IPS-18c (cell line): ENCODE results near the gene MARCHF9.
"Not testable (repeated sequence)": the region's sequence is repeated elsewhere in the genome, so short reads cannot be mapped to it uniquely, and the experiment has no call there.

ENCODE experiments used
- H3K4me3 ChIP-seq: 2 replicates; pipeline ENCODE4 v1.7.0; 2013; ENCODE audit warnings: low read depth, mild to moderate bottlenecking, low read length, moderate library complexity; ENCODE audit not compliant: insufficient read depth
- H3K9me3 ChIP-seq: one replicate; pipeline ENCODE4 v1.6.1; 2013; ENCODE audit warnings: mild to moderate bottlenecking, low read length, moderate library complexity; ENCODE audit not compliant: control insufficient read depth, insufficient read depth

MARCHF9 gene, protein sequence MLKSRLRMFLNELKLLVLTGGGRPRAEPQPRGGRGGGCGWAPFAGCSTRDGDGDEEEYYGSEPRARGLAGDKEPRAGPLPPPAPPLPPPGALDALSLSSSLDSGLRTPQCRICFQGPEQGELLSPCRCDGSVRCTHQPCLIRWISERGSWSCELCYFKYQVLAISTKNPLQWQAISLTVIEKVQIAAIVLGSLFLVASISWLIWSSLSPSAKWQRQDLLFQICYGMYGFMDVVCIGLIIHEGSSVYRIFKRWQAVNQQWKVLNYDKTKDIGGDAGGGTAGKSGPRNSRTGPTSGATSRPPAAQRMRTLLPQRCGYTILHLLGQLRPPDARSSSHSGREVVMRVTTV

DNA sequence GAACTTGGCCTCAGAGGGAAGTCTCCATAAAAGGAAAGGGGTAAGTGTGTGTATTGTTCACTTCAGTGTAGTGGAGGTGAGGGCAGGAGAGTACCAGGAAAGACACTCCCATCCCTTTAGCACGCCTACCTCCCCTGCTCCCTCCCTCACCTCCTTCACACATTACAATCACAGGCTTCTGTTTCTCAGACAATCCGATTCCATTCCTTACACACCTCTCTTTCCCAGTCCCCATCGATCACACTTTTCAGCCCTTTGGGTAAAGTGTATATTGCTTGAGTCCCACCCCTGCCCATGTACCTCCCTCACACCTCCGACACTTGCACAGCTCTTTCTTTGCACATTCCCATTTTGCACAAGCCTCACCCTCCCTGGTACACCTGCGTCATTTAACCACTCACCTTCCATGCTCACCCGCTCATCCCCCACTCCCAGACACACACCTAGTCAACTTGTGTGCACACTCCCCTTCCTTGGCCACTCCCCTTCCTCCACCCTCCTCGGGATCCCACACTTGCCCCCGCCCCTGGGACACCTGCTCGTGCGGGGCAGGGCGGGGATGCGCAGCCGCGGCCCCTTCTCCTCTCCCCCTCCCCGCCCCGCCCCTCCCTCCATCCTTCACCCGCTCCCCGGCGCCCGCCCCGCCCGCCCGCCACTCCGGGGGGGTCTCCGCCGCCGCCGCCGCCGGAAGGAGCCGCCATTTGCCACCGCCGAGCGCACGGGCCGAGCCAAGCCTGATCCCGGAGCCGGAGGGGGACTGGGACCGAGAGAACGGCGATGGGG lies at the start of gene MARCHF9:
Gene MARCHF9, plus strand, starts transcription at position 693 of the 783 bp plus-strand sequence. CDS start 426 bp downstream, outside the sequence.
- Histone ChIP-seq H3K9me3 (no peaks in the 10 kb centered on the region), H3K4me3 (peak within 1 kb of the TSS; percentile 57)

DNA sequence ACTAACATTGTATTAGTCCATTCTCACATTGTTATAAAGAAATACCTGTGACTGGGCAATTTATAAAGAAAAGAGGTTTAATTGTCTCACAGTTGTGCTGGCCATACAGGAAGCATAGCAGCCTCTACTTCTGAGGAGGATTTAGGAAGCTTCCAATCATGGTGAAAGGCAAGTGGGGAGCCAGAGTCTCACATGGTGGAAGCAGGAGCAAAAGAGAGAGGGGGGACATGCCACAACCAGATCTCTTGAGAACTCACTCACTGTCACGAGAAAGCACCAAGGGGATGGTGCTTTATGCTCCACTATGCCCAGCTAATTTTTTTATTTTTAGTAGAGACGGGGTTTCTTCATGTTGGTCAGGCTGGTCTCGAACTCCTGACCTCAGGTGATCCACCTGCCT lies 47.7 kb upstream of the MARCHF9 start:
- no peaks in the 10 kb centered on the region for H3K9me3 ChIP-seq

DNA sequence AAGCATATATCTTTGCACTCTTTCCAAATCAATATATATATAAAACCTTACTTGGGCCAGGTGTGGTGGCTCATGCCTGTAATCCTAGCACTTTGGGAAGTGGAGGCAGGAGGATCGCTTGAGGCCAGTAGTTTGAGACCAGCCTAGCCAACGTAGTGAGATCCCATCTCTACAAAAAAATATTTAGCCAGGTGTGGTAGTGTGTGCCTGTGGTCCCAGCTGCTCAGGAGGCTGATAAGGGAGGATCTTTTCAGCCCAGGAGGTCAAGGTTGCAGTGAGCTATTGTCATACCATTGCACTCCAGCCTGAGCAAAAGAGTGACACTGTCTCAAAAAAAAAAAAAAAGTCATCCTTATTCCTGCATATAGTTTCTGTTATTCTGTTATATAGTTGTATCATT lies 46.6 kb upstream of the MARCHF9 start:
- H3K4me3 ChIP-seq: no peak overlapping the region
- no peaks in the 10 kb centered on the region for H3K9me3 ChIP-seq

More for the DNA sequence above, 47.7 kb upstream of the MARCHF9 start:
- no peak overlapping the region for H3K4me3 ChIP-seq

DNA sequence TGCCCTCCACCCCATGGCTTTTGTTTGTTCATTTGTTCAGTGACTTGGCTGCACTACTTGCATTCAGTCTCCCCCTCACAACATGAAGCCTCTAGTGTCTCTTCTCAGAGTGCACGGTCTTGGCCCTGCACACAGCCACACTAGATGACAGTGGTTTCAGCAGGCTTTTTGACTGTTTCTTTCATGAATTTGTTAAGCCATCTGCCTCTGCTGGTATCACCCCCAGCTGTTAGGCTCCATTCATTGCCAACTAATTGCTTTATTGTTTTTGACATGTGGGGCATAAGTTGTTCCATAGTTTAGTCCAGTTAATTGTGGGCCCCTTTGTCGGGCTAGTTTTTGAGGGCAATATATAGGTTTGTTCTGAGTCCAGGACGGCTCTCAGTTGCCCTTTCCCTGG lies 42.2 kb upstream of the MARCHF9 start:
- Histone ChIP-seq H3K9me3 (no peaks in the 10 kb centered on the region), H3K4me3 (no peak overlapping the region)

DNA sequence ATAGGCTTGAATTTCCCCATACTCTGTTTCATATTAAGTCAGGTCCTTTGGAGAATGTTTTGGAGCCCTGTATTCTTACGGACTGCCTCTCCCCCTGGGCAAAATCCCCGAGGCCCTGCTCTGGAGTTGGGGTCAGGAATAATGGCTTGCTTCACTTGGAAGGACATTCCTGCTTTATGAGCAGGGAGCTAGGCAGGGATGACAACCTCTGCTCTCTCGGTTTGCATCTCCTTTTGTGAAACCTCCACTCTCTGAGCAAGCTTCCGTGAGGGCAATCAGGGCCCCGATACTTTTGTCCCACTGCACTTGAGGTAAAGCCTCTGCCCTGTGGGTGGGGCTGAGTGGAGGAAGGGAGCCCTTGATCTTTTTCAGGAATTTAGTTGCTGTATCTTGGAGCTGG lies 41.7 kb upstream of the MARCHF9 start:
- Histone ChIP-seq H3K9me3 (no peaks in the 10 kb centered on the region), H3K4me3 (no peak overlapping the region; the same call in 1 of the 2 replicates)

DNA sequence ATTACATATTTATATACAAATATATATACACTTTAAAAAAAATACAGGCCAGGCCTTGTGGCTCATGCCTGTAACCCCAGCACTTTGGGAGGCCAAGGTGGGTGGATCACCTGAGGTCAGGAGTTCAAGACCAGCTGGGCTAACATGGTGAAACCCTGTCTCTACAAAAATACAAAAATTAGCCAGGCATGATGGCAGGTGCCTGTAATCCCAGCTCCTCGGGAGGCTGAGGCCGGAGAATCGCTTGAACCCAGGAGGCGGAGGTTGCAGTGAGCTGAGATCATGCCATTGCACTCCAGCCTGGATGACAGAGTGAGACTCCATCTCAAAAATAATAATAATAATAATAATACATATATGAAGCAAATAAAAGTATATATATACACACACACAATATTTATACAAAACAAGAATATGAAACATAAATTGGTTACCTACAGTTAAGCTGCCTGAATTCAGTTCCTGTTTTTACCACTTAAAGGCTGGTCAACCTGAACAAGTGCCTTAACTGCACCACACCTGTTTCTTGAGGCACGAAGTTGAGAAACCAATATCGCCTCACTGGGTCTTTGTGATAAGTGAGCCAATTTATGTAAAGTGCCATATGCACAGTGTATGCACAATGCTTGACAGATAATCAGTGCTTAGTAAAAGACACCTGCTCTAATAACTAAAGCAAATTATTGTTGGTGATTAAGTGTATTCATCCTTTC lies 39.7 kb upstream of the MARCHF9 start:
- H3K4me3 ChIP-seq, H3K9me3 ChIP-seq: not testable (repeated sequence)

DNA sequence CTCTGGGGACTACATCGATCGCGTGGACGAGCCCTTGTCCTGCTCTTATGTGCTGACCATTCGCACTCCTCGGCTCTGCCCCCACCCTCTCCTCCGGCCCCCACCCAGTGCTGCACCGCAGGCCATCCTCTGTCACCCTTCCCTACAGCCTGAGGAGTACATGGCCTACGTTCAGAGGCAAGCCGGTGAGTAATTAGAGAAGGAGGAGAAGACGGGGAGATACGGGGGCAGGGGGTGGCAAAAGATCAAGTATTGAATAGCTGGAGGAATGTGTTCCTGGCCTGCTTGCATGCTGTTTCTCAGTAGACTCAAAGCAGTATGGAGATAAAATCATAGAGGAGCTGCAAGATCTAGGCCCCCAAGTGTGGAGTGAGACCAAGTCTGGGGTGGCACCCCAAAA lies 39.1 kb upstream of the MARCHF9 start:
- Histone ChIP-seq H3K4me3 (no peak overlapping the region), H3K9me3 (no peaks in the 10 kb centered on the region)

DNA sequence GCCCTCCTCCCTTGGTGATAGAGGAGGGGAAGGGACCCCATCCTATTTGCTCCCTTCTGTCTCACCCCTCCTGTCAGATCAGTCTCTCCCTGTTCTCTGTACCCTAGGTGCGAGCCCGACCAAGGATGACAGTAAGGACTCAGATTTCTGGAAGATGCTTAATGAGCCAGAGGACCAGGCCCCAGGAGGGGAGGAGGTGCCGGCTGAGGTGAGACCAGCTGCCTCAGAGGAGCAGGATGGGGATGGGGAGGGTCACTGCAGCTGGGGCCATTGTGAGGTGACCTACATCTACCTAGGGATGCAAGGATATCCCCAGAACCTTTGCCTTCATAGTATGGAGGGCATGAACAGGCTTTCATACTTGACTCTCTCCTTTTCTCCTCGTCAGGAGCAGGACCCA lies 38.6 kb upstream of the MARCHF9 start:
- H3K9me3 ChIP-seq: no peaks in the 10 kb centered on the region
- no peak overlapping the region for H3K4me3 ChIP-seq

DNA sequence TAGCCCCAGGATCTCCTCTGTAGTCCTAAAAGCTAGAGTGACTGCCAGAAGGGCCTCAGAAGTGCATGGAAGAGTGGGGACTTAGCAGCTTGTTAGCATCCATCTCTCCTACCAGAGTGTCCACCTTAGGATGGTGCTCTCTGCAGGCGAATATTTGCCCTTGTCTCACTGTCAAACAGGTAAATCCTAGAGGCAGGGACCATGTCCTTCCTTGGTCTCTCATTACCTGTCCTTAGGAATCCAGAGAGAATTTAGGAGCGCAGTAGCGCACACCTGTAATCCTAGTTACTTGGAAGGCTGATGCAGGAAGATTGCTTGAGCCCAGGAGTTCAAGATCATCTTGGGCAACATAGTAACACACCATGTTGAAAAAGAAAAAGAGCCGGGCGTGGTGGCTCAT lies 37.8 kb upstream of the MARCHF9 start:
- no peak overlapping the region for H3K4me3 ChIP-seq
- no peaks in the 10 kb centered on the region for H3K9me3 ChIP-seq

DNA sequence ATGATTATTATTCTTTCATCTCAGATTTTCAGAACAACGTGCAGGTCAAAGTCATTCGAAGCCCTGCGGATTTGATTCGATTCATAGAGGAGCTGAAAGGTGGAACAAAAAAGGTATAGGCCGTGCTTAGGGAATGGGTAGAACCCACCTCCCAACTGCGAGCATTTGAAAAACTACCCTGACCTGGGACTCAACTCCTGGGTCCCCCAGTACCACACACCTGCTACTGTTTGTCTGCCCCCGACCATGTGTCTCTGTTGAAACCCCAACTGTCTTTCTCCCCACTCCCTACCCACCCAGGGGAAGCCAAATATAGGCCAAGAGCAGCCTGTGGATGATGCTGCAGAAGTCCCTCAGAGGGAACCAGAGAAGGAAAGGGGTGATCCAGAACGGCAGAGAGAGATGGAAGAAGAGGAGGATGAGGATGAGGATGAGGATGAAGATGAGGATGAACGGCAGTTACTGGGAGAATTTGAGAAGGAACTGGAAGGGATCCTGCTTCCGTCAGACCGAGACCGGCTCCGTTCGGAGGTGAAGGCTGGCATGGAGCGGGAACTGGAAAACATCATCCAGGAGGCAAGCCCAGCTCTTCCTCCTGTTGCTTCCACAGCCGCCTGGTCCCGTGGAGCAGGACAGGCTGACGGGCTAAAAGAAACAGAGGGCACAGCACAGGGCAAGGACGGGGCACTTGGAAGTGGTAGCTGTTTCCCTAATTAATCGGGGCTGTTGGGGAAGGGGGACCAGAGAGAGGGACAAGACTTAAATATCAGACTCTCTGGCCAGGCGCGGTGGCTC lies 36.9 kb upstream of the MARCHF9 start:
- no peaks in the 10 kb centered on the region for H3K9me3 ChIP-seq
- no peak overlapping the region for H3K4me3 ChIP-seq

DNA sequence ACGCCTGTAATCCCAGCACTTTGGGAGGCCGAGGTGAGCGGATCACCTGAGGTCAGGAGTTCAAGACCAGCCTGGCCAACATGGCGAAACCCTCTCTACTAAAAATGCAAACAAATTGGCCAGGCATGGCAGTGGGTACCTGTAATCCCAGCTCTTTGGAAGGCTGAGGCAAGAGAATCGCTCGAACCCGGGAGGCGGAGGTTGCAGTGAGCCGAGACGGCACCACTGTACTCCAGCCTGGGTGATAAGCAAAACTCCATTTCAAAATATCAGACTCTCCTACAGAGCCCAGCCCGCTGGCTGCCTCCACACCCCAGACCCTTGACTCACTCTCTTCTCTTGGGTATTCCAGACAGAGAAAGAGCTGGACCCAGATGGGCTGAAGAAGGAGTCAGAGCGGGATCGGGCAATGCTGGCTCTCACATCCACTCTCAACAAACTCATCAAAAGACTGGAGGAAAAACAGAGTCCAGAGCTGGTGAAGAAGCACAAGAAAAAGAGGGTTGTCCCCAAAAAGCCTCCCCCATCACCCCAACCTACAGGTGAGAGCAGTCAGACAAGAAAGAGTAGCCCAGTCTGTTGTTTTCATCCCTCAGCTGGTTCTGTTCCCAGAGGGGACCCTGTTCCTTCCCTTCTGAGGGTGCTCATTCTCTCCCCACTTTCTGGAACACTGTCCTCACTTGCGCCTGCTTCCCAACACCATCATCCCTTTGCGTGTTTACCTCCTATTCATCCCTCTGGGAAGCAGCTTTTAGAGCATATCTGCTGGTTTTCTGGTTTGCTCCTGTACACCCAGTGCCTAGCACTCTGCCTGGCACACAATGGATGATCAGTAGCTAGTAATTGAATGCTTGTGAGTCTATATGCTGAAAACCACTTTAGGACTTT lies 36.0 kb upstream of the MARCHF9 start:
- Histone ChIP-seq H3K9me3 (no peaks in the 10 kb centered on the region), H3K4me3 (no peak overlapping the region)

DNA sequence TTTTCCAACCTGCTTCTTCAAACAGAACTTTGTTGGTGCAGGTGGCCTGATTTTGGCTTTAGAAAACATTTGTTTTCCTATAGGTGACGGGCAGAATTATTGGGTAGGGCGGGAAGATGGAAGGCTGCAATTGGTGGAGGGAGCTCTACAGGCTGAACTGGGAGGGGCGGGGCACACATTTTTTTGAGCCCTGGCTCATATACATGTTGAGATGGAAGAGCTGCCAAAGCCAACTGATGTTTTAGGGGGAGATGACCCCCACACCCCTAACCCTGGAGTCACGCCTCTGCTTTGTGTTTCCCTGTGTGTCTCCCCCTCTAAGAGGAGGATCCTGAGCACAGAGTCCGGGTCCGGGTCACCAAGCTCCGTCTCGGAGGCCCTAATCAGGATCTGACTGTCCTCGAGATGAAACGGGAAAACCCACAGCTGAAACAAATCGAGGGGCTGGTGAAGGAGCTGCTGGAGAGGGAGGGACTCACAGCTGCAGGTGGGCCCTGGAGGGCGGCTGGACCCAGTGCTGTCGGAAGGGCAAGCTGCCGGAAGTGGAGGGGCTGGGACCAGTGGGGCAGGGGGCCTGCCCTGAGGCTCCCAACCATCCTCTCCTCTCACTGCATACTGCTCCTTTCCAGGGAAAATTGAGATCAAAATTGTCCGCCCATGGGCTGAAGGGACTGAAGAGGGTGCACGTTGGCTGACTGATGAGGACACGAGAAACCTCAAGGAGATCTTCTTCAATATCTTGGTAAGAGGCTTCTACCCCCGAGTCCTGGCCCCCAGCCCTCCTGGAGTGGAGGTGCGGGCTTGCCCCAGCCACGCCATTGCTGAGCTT lies 34.9 kb upstream of the MARCHF9 start:
- H3K9me3 ChIP-seq: no peaks in the 10 kb centered on the region
- no peak overlapping the region for H3K4me3 ChIP-seq

DNA sequence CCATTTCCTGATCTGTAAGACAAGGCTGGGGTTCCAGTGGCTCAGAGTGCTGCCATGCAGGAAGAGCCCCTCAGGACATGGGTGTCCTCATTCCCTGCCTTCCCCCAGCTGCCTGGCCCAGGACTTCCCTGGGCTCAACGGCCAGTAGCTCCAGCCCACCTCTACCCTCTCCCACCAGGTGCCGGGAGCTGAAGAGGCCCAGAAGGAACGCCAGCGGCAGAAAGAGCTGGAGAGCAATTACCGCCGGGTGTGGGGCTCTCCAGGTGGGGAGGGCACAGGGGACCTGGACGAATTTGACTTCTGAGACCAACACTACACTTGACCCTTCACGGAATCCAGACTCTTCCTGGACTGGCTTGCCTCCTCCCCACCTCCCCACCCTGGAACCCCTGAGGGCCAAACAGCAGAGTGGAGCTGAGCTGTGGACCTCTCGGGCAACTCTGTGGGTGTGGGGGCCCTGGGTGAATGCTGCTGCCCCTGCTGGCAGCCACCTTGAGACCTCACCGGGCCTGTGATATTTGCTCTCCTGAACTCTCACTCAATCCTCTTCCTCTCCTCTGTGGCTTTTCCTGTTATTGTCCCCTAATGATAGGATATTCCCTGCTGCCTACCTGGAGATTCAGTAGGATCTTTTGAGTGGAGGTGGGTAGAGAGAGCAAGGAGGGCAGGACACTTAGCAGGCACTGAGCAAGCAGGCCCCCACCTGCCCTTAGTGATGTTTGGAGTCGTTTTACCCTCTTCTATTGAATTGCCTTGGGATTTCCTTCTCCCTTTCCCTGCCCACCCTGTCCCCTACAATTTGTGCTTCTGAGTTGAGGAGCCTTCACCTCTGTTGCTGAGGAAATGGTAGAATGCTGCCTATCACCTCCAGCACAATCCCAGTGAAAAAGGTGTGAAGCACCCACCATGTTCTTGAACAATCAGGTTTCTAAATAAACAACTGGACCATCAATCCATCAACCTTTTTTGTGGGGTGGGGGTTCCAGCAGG lies 34.0 kb upstream of the MARCHF9 start:
- Histone ChIP-seq H3K9me3 (no peaks in the 10 kb centered on the region), H3K4me3 (no peak overlapping the region)

DNA sequence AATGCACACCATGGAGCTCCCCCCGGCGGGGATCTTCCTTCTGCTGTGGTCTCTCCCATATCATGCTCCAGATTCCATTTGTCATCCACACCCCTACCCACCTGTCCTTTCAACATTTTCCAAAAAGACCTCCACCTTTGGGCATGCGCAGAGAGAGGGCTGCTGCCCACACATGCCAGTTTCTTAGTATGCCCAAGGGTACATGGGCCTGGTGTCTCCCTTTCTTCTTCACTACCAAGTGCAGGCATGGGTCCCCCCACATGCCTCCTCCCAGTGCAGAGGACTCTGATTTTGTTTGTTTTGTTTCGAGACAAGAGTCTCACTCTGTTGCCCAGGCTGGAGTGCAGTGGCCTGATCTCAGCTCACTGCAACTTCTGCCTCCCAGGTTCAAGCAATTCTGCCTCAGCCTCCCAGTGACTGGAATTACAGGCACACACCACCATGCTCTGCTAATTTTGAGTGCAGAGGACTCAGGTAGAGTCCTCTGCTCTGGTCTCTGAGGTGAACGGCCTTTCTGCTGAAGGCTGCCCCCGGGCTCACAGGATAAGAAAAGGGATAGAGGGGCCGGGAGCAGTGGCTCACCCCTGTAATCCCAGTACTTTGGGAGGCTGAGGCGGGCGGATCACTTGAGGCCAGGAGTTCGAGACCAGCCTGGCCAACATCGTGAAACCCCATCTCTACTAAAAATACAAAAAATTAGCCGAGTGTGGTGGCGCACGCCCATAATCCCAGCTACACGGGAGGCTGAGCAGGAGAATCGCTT lies 32.9 kb upstream of the MARCHF9 start:
- not testable (repeated sequence) for H3K4me3 ChIP-seq, H3K9me3 ChIP-seq
